PC-3 (cell line): ENCODE results near the gene CEP170. TPM values are rescaled to one million over a fixed set of nuclear protein-coding genes. Genes with fewer than 3 reads are reported as not detected.

Experiments used
- ATAC-seq: fragments of 200-7000 bp; cut with Tn5 transposase; 2 replicates; pipeline ENCODE4 v1.9.1; 2020; ENCODE audit warnings: mild to moderate bottlenecking, moderate library complexity
- BruUV-seq: library from RNA; stranded (reverse); fragments of 400-500 nt; replicated peaks from 2 replicates; lab custom pipeline; 2021; lab: Mats Ljungman, UMichigan
- CTCF ChIA-PET: fragments of 300-600 bp; sonication (Branson Sonifier 250); formaldehyde crosslinking; loops from one replicate; lab custom pipeline; 2022; ENCODE audit warnings: antibody characterized with exemption; lab: Charles Lee
- POLR2A ChIA-PET: fragments of 300-600 bp; sonication (Branson Sonifier 250); formaldehyde crosslinking; loops from one replicate; lab custom pipeline; 2022; ENCODE audit warnings: antibody characterized with exemption; ENCODE audit not compliant: unreplicated experiment; lab: Charles Lee
- DNase-seq: peaks from one replicate; pipeline ENCODE4 v3.0.0-alpha.2; 2015
- H2AFZ ChIP-seq: fragments of 300-600 bp; sonication (generic); 2 replicates; pipeline ENCODE4 v1.6.0; 2016; ENCODE audit warnings: antibody characterized with exemption, low read length
- H3F3A ChIP-seq: fragments of 300-600 bp; sonication (generic); one replicate; pipeline ENCODE4 v1.6.0; 2017; ENCODE audit warnings: antibody characterized with exemption, low read length, control low read depth, mild to moderate bottlenecking; ENCODE audit not compliant: unreplicated experiment
- H3K27ac ChIP-seq: fragments of 300-600 bp; sonication (generic); 2 replicates; pipeline ENCODE4 v1.5.1; 2016; ENCODE audit warnings: mild to moderate bottlenecking, low read length
- H3K27me3 ChIP-seq: fragments of 300-600 bp; sonication (generic); 2 replicates; pipeline ENCODE4 v1.6.1; 2016; ENCODE audit warnings: low read length, mixed read lengths
- H3K36me3 ChIP-seq: fragments of 300-600 bp; sonication (generic); 2 replicates; pipeline ENCODE4 v1.6.1; 2016; ENCODE audit warnings: low read depth, mixed run types, low read length, mixed read lengths
- H3K4me1 ChIP-seq: fragments of 300-600 bp; sonication (generic); 2 replicates; pipeline ENCODE4 v1.5.1; 2016; ENCODE audit warnings: low read length; ENCODE audit not compliant: insufficient read depth
- H3K4me2 ChIP-seq: fragments of 300-600 bp; sonication (generic); 2 replicates; pipeline ENCODE4 v1.6.0; 2016; ENCODE audit warnings: low read length
- H3K4me3 ChIP-seq: fragments of 300-600 bp; sonication (generic); 2 replicates; pipeline ENCODE4 v1.5.1; 2016; ENCODE audit warnings: mild to moderate bottlenecking, low read length, mixed read lengths
- H3K79me2 ChIP-seq: fragments of 300-600 bp; sonication (generic); 2 replicates; pipeline ENCODE4 v1.6.1; 2017; ENCODE audit warnings: low read length, mixed read lengths
- H3K9ac ChIP-seq: fragments of 300-600 bp; sonication (generic); 2 replicates; pipeline ENCODE4 v1.6.0; 2016; ENCODE audit warnings: mild to moderate bottlenecking, low read length
- H3K9me2 ChIP-seq: fragments of 300-600 bp; sonication (generic); replicated peaks from 2 replicates; pipeline ENCODE4 v1.6.1; 2016; ENCODE audit warnings: mixed run types, low read length, mixed read lengths
- H3K9me3 ChIP-seq: fragments of 300-600 bp; sonication (generic); 2 replicates; pipeline ENCODE4 v1.6.1; 2016; ENCODE audit warnings: low read length, mixed read lengths
- H4K20me1 ChIP-seq: fragments of 300-600 bp; sonication (generic); 2 replicates; pipeline ENCODE4 v1.6.1; 2016; ENCODE audit warnings: low read length, mixed read lengths
- EZH2 ChIP-seq: fragments of 300-600 bp; sonication (generic); IDR thresholded peaks from one replicate; pipeline ENCODE4 v1.6.1; 2017; ENCODE audit warnings: antibody characterized with exemption, mild to moderate bottlenecking, low read length; ENCODE audit not compliant: unreplicated experiment
- EZH2phosphoT487 ChIP-seq: fragments of 300-600 bp; sonication (generic); IDR thresholded peaks from 2 replicates; pipeline ENCODE4 v1.6.1; 2018; ENCODE audit warnings: mild to moderate bottlenecking, antibody characterized with exemption, low read length, borderline replicate concordance
- intact Hi-C: fragments of 100-400 bp; cut with micrococcal nuclease; formaldehyde crosslinking; loops from 2 replicates; pipeline ENCODE4 v1.9.0; 2023
- total RNA-seq: library from RNA; depleted of rRNA; stranded (reverse); fragments of >200 nt; gene quantifications from 2 replicates; pipeline ENCODE4 v1.2.3, GENCODE V29; 2014
- TF ChIP-seq, protein P1 (sequence below): fragments of 300-600 bp; sonication (generic); conservative IDR thresholded peaks from 2 replicates; pipeline ENCODE4 v1.5.1; 2017; ENCODE audit warnings: antibody characterized with exemption, low read depth, mild to moderate bottlenecking, low read length

The CEP170 gene
- total RNA-seq, 1 experiment from 2014 or later: 65.3 TPM

DNA sequence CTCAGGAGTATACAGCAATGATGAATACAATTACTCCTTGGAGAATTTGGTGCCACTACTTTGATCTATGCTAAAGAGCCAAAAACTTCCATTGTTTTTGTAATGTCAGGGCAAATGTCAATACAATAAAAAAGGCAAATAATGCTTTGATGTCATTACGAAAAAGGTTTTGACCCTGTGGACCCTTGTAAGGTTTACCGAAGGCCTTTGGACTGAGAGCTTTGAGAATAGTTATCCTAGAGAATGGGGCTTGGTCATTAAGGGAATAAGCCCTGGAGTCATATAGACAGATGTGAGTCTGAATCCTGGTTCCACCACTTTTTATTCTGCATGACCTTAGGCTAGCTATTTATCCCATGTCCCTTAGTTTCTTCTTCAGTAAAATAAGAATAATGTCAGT, 27.5 kb downstream of the CEP170 start:
- no peaks in the 10 kb centered on the region for H3F3A ChIP-seq
- ATAC-seq: no peak
- DNase-seq: no peak
- ChIA-PET POLR2A (no interaction called here), CTCF (interaction anchor here (0.5 kb wide), 1 partner anchor 815 kb away, joined by 4 read pairs; no protein-coding TSS in a partner anchor)
- no peak overlapping the region for H3K4me3 ChIP-seq
- H2AFZ ChIP-seq: no peak overlapping the region
- H3K27me3 ChIP-seq: no peaks in the 10 kb centered on the region
- no peaks in the 10 kb centered on the region for H3K9me2 ChIP-seq
- TF ChIP-seq EZH2phosphoT487 (no peak), EZH2 (no peak)
- TF ChIP-seq, protein P1, sequence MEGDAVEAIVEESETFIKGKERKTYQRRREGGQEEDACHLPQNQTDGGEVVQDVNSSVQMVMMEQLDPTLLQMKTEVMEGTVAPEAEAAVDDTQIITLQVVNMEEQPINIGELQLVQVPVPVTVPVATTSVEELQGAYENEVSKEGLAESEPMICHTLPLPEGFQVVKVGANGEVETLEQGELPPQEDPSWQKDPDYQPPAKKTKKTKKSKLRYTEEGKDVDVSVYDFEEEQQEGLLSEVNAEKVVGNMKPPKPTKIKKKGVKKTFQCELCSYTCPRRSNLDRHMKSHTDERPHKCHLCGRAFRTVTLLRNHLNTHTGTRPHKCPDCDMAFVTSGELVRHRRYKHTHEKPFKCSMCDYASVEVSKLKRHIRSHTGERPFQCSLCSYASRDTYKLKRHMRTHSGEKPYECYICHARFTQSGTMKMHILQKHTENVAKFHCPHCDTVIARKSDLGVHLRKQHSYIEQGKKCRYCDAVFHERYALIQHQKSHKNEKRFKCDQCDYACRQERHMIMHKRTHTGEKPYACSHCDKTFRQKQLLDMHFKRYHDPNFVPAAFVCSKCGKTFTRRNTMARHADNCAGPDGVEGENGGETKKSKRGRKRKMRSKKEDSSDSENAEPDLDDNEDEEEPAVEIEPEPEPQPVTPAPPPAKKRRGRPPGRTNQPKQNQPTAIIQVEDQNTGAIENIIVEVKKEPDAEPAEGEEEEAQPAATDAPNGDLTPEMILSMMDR: no peak
- intact Hi-C loops: no loop called here
- peaks cover 74% of the 10 kb centered on the region for H3K79me2 ChIP-seq
- peaks cover 51% of the 10 kb centered on the region for H3K36me3 ChIP-seq
- no TSS peak for BruUV-seq
- no peak overlapping the region for H3K9ac ChIP-seq
- H3K4me1 ChIP-seq: no peaks in the 10 kb centered on the region
- 0 out of 2 replicates have a peak, but pooled peaks cover 16% of the 10 kb centered on the region for H4K20me1 ChIP-seq
- H3K9me3 ChIP-seq: peaks cover 23% of the 10 kb centered on the region
- no peak overlapping the region for H3K27ac ChIP-seq
- H3K4me2 ChIP-seq: no peak overlapping the region

DNA sequence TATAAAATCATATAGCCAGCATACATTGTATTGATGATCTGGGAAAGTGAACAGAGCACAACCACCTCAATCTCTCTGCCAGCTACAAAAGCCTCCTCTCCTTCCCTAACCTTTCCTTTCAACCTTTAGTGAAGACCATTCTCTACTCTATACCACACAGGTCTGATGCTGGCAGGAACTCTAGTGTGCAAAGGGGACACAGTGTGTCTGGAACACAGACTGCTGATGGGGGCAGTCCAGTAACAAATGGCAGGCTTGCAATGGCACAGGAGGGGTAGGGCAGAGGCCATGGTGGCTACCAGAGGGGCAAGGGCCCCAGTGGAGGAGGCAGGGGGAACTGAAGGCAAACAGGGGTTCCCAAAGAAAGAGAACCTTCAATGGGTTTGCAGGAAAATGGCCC, 37.0 kb downstream of the CEP170 start:
- Histone ChIP-seq H3K27ac (no peak overlapping the region), H3K4me1 (no peaks in the 10 kb centered on the region), H3K79me2 (peaks cover 3% of the 10 kb centered on the region; the same call in 1 of the 2 replicates), H3K4me2 (no peak overlapping the region), H3K4me3 (no peak overlapping the region), H2AFZ (no peak overlapping the region), H3K9ac (no peak overlapping the region), H3K27me3 (no peaks in the 10 kb centered on the region), H3K9me3 (no peaks in the 10 kb centered on the region), H3K36me3 (peaks cover 43% of the 10 kb centered on the region), H3F3A (no peaks in the 10 kb centered on the region), H4K20me1 (no peaks in the 10 kb centered on the region), H3K9me2 (no peaks in the 10 kb centered on the region)
- DNase-seq: no peak
- no TSS peak for BruUV-seq
- ATAC-seq: no peak
- no peak for TF ChIP-seq EZH2
- TF ChIP-seq EZH2phosphoT487: no peak
- TF ChIP-seq, protein P1: no peak
- POLR2A ChIA-PET: no interaction called here
- intact Hi-C loops: no loop called here
- CTCF ChIA-PET: interaction anchor here (0.7 kb wide), 1 partner anchor 16 kb away, joined by 3 read pairs; no protein-coding TSS in a partner anchor

DNA sequence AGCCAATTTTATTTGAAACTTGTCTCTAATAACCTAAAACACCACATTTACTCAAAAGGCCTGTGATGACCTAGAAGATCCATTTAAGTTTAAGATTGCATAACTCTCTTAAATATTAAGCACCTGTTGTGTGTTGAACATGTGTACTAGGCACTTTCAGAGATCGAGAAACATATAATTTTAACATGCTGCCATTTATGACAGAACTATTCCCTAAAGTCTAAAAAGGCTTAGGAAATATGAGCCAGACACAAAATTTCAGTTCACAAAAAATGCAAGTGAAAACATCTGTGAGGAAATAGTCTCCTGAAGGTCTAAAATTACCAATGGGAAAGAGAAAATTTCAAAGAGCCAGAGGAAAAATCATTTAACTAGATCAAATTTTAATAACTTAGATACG, 37.7 kb downstream of the CEP170 start:
- Histone ChIP-seq H3K9me2 (no peaks in the 10 kb centered on the region), H3K4me2 (no peak overlapping the region), H2AFZ (no peak overlapping the region), H3K36me3 (peaks cover 41% of the 10 kb centered on the region), H4K20me1 (no peaks in the 10 kb centered on the region), H3K4me3 (no peak overlapping the region), H3K27ac (no peak overlapping the region), H3K27me3 (no peaks in the 10 kb centered on the region), H3K79me2 (peaks cover 3% of the 10 kb centered on the region; the same call in 1 of the 2 replicates), H3K9me3 (no peaks in the 10 kb centered on the region), H3F3A (no peaks in the 10 kb centered on the region), H3K9ac (no peak overlapping the region), H3K4me1 (no peaks in the 10 kb centered on the region)
- no TSS peak for BruUV-seq
- intact Hi-C loops: no loop called here
- ChIA-PET CTCF (no interaction called here), POLR2A (no interaction called here)
- ATAC-seq (no peak), DNase-seq (no peak)
- TF ChIP-seq EZH2phosphoT487: no peak
- TF ChIP-seq, protein P1: no peak
- TF ChIP-seq EZH2: no peak
